Liver (tissue), 3 donors: ENCODE data around the gene HID1.

Experiments used
- ATF3 ChIP-seq: IDR thresholded peaks from 2 replicates; pipeline ENCODE4 v1.6.1; 2016; ENCODE audit warnings: antibody characterized with exemption
- CTCF ChIP-seq: fragments of 150-350 bp; IDR thresholded peaks from 2 replicates; pipeline ENCODE4 v1.5.1; 2017; ENCODE audit warnings: improper control_type of control experiment, low read depth, low read length; ENCODE audit not compliant: missing input control
- EGR1 ChIP-seq, 2 donors: IDR thresholded peaks; 2 replicates each; pipeline ENCODE4 v1.6.1; 2016 to 2018; ENCODE audit warnings: antibody characterized with exemption in 2 of 2, low read depth in 2 of 2
- FOXA1 ChIP-seq: IDR thresholded peaks from 2 replicates; pipeline ENCODE4 v1.6.1; 2016; ENCODE audit warnings: antibody characterized with exemption
- MAX ChIP-seq: IDR thresholded peaks from 2 replicates; pipeline ENCODE4 v1.6.1; 2016; ENCODE audit warnings: antibody characterized with exemption
- REST ChIP-seq: IDR thresholded peaks from 2 replicates; pipeline ENCODE4 v1.6.1; 2016; ENCODE audit warnings: antibody characterized with exemption, mild to moderate bottlenecking
- donor health status: healthy.
- donor health status: healthy.

- no peak for TF ChIP-seq ATF3
- TF ChIP-seq MAX = no peak
- TF ChIP-seq CTCF = no peak
- TF ChIP-seq REST = no peak
- TF ChIP-seq FOXA1 = no peak
- TF ChIP-seq EGR1 (IDR thresholded peaks at IDR 0.05; ENCODE audit: low read depth in 2 of 2) = no peak
These were observed 69.5 kb downstream of the HID1 start for GRCh38 chr17:74903034-74903433.
